ENCODE results near the gene SAMHD1.
"Not testable (repeated sequence)": the region's sequence is repeated elsewhere in the genome, so short reads cannot be mapped to it uniquely, and the experiment has no call there.

Gene SAMHD1

GRCh38 chr20:36951979-36952738 lies 651 bp upstream of the SAMHD1 start:
- peak; percentile 59 for DNase-seq

- DNase-seq, result no peak
Observed at GRCh38 chr20:36950414-36951197, 902 bp downstream of the SAMHD1 start.

GRCh38 chr20:36941401-36941835 lies 10.1 kb downstream of the SAMHD1 start:
- DNase-seq, result no peak

GRCh38 chr20:36937402-36937770 lies 14.1 kb downstream of the SAMHD1 start:
- no peak for DNase-seq

GRCh38 chr20:36936761-36937401 lies 14.6 kb downstream of the SAMHD1 start:
- not testable (repeated sequence) for DNase-seq

DNA sequence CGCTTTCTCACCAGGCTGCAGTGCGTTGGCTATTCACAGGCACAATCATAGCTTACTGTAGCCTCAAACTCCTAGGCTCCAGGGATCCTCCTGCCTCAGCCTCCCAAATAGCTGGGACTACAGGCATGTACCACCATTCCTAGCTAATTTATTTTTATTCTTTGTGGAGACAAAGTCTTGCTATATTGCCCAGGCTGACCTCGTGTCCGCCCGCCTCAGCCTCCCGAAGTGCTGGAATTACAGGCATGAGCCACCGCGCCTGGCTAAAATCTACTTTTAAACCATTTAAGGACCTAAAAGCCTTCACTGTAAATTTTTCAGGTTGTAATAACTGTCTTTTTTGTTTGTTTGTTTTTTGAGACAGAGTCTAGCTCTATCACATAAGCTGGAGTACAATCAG lies 15.2 kb downstream of the SAMHD1 start:
- no peak for DNase-seq

DNA sequence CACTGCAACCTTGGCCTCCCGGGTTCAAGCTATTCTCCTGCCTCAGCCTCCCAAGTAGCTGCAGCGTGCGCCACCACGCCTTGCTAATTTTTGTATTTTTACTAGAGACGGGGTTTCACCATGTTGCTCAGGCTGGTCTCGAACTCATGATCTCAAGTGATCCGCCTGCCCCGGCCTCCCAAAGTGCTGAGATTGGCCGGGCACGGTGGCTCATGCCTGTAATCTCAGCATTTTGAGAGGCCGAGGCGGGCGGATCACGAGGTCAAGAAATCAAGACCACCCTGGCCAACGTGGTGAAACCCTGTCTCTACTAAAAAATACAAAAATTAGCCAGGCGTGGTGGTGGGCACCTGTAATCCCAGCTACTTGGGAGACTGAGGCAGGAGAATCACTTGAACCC lies 17.9 kb downstream of the SAMHD1 start:
- not testable (repeated sequence) for DNase-seq

- DNase-seq, result no peak
Observed at GRCh38 chr20:36932476-36933426, 18.8 kb downstream of the SAMHD1 start.

DNA sequence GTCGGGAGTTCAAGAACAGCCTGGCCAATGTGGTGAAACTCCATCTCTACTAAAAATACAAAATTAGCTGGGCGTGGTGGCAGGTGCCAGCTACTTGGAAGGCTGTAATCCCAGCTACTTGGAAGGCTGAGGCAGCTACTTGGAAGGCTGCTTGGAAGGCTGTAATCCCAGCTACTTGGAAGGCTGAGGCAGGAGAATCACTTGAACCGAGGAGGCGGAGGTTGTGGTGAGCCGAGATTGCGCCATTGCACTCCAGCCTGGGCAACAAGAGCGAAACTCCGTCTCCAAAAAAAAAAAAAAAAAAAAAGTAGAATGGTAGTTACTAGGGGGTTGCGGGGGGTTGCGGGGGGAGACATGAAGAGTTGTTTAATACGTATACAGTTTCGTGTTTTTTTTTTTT lies 19.4 kb downstream of the SAMHD1 start:
- not testable (repeated sequence) for DNase-seq

DNA sequence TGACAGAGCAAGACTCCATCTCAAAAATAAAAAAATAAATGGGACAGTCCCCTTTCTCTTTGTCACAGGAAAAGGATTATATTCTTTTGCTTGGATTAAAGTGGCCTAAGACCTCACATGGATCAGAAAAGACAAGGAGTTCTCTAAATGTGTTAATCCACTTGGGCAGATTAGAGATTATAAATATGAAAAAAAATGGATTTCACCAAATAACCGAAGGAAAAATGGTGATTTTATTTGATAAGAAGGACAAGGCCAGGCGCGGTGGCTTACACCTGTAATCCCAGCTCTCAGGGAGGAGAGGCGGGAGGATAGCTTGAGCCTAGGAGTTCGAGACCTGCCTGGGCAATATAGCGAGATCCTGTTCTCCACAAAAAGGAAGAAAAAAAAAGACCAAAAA lies 21.8 kb downstream of the SAMHD1 start:
- DNase-seq, result no peak

- DNase-seq, result no peak
Observed at GRCh38 chr20:36929290-36929689, 22.2 kb downstream of the SAMHD1 start.

DNA sequence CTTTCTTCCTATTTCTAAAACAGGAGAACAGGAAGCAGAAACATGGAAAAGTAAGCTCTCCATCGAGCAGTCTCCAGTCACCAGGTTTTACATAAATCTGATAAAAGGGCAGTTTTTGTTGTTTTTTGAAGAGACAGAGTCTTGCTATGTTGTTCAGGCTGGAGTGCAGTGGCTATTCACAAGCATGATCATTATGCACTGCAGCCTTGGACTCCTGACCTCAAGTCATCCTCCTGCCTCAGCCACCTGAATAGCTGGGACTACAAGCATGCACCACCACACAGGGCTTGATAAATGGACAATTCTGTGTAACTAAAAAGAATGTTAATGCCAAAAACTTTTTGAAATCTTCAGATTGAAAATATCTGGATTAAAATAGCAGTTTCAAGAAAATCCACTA lies 23.8 kb downstream of the SAMHD1 start:
- DNase-seq, result no peak

DNA sequence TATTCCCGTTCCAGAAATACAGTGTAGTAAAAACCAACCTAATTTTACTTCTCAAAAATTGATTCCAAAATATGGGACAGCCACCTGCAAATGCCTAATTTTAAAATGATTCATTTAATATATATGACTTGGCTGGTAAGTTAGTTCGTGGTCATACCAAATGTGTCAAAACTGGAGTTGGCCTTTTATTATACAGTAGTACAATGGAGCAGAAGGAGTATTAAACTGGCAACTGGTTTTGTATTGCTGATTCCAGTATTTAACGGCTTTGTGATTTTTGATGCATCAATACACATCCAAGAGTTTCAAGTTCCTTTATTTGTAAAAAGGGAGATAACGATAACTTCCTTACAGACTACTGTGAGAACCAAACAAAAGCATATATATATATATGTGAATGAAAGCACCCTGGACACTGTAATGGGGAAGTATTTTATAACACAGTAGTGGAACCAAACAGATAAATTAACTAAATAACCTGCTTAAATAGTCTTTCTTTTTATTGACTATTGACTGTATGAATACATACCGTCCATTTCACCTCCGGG lies 24.8 kb downstream of the SAMHD1 start:
- no peak for DNase-seq

GRCh38 chr20:36925234-36925633 lies 26.3 kb downstream of the SAMHD1 start:
- DNase-seq, result no peak

DNA sequence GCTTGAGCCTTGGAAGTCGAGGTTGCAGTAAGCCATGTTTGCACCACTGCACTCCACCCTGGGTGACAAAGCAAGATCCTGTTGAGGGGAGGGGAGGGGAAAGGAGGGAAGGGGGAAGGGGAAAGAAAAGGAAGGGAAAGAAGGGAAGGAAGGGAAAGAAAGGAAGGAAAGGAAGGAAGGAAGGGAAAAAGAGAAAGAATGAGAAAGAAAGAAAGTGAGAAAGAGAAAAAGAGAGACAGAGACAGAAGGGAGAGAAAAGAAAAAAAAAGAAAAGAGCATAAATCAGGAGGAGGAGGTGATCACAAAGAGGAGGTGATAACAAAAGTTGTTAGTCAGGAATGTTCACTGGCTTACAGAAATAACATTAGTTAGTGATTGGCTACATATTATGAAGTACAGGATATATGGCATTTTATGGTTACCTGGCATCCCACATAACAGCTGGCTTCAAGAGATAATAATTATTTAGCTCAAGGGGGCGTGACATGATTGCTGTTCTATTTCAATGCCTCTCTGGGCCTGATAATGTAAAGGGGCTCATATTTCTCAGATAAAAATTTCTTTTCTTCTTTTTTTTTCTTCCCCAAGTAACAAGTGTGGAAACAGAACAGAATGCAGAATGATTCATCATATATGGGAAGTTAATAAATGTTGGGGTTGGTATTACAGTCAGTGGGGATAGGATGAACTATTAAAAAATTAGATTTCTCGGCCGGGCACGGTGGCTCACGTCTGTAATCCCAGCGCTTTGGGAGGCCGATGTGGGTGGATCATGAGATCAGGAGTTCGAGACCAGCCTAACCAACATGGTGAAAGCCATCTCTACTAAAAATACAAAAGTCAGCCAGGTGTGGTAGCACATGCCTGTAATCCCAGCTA lies 27.1 kb downstream of the SAMHD1 start:
- DNase-seq, result no peak

GRCh38 chr20:36920334-36920730 lies 31.2 kb downstream of the SAMHD1 start:
- DNase-seq, result no peak

GRCh38 chr20:36919715-36920333 lies 31.7 kb downstream of the SAMHD1 start:
- peak; percentile 42 for DNase-seq

GRCh38 chr20:36917943-36918342 lies 33.6 kb downstream of the SAMHD1 start:
- no peak for DNase-seq

- no peak for DNase-seq
Observed at GRCh38 chr20:36917240-36917639, 34.3 kb downstream of the SAMHD1 start.

- no peak for DNase-seq
Observed at GRCh38 chr20:36916199-36916598, 35.3 kb downstream of the SAMHD1 start.

DNA sequence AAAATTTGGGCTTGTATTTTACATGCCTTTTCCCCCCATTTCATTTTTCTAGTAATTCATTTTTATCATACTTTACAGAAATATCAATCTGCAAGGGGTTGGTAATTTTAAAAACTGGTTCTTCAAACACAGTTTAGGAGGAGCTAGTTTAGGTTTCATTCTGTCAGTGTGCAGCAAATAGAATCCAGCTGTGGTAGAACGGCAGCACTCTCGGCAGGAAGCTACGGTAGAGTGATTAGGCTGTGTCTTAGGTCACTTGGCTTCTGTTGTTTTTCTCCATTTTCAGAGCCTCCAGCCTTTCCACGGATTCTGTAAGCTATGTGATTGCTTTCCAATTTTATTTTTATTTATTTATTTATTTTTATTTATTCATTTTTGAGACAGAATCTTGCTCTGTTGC lies 42.9 kb downstream of the SAMHD1 start:
- no peak for DNase-seq
